GM21529 (cell line): Measurements from ENCODE around the gene ROPN1L.
A peak's percentile ranks its signal among the peaks of the same experiment; 100 is the strongest.
"Not testable (repeated sequence)": the region's sequence is repeated elsewhere in the genome, so short reads cannot be mapped to it uniquely, and the experiment has no call there.

ENCODE experiments used
- ATAC-seq: cut with Tn5 transposase; IDR thresholded peaks from one replicate; pipeline ENCODE4 v1.9.1; 2021; ENCODE audit not compliant: unreplicated experiment

ROPN1L gene

GRCh38 chr5:10441083-10441991 is at the start of gene ROPN1L:
Gene ROPN1L (plus strand): TSS chr5:10441879. CDS start chr5:10442168, 289 bp downstream.
- ATAC-seq = peak; percentile 98

GRCh38 chr5:10392567-10393328 is 48.9 kb upstream of the ROPN1L start:
- ATAC-seq = not testable (repeated sequence)

- ATAC-seq = no peak
Measured at GRCh38 chr5:10393491-10393890, 48.2 kb upstream of the ROPN1L start.

- no peak for ATAC-seq
Measured at GRCh38 chr5:10396552-10396951, 45.1 kb upstream of the ROPN1L start.

- no peak for ATAC-seq
Measured at GRCh38 chr5:10399839-10400238, 41.8 kb upstream of the ROPN1L start.

- ATAC-seq = no peak
Measured at GRCh38 chr5:10400411-10400810, 41.3 kb upstream of the ROPN1L start.

GRCh38 chr5:10400831-10401230 is 40.8 kb upstream of the ROPN1L start:
- ATAC-seq = no peak

- ATAC-seq = peak; percentile 84
Measured at GRCh38 chr5:10401498-10401897, 40.2 kb upstream of the ROPN1L start.

GRCh38 chr5:10403829-10404228 is 37.9 kb upstream of the ROPN1L start:
- no peak for ATAC-seq

- no peak for ATAC-seq
Measured at GRCh38 chr5:10406651-10407050, 35.0 kb upstream of the ROPN1L start.

GRCh38 chr5:10409504-10409903 is 32.2 kb upstream of the ROPN1L start:
- ATAC-seq = no peak

GRCh38 chr5:10410662-10411061 is 31.0 kb upstream of the ROPN1L start:
- no peak for ATAC-seq

GRCh38 chr5:10411336-10411735 is 30.3 kb upstream of the ROPN1L start:
- no peak for ATAC-seq

- no peak for ATAC-seq
Measured at GRCh38 chr5:10416868-10417267, 24.8 kb upstream of the ROPN1L start.

GRCh38 chr5:10418654-10419345 is 22.9 kb upstream of the ROPN1L start:
- no peak for ATAC-seq

GRCh38 chr5:10420468-10420867 is 21.2 kb upstream of the ROPN1L start:
- no peak for ATAC-seq

GRCh38 chr5:10420932-10421331 is 20.7 kb upstream of the ROPN1L start:
- ATAC-seq = no peak

- ATAC-seq = no peak
Measured at GRCh38 chr5:10421896-10422691, 19.6 kb upstream of the ROPN1L start.

GRCh38 chr5:10423022-10423421 is 18.7 kb upstream of the ROPN1L start:
- no peak for ATAC-seq

- no peak for ATAC-seq
Measured at GRCh38 chr5:10424124-10424731, 17.5 kb upstream of the ROPN1L start.
